K562 (cell line): ENCODE measurements around the gene B4GALT5. TPM values are rescaled to one million over a fixed set of nuclear protein-coding genes. Genes with fewer than 3 reads are reported as not detected.
A peak's percentile ranks its signal among the peaks of the same experiment; 100 is the strongest.

Source experiments
- CC2D1A ChIP-seq: fragments of 450-650 bp; IDR thresholded peaks from 2 replicates; pipeline ENCODE4 v1.6.1; 2017; ENCODE audit warnings: mild to moderate bottlenecking
- DDX20 ChIP-seq: fragments of 450-650 bp; IDR thresholded peaks from 2 replicates; pipeline ENCODE4 v1.6.1; 2016; ENCODE audit warnings: missing genetic modification characterization, low read depth, mild to moderate bottlenecking, missing compliant biosample characterization, moderate library complexity
- FOXA1 ChIP-seq: fragments of 450-650 bp; IDR thresholded peaks from 2 replicates; pipeline ENCODE4 v1.6.1; 2016; ENCODE audit warnings: mild to moderate bottlenecking, borderline replicate concordance
- KLF1 ChIP-seq: fragments of 450-650 bp; IDR thresholded peaks from 2 replicates; pipeline ENCODE4 v1.6.1; 2016; ENCODE audit warnings: missing genetic modification characterization, missing compliant biosample characterization
- NEUROD1 ChIP-seq: fragments of 150-350 bp; IDR thresholded peaks from 2 replicates; pipeline ENCODE4 v1.6.1; 2014; ENCODE audit warnings: borderline replicate concordance, low read length, low read depth; ENCODE audit not compliant: partially characterized antibody
- NFXL1 ChIP-seq: fragments of 450-650 bp; formaldehyde crosslinking; IDR thresholded peaks from 2 replicates; pipeline ENCODE4 v1.4.0; 2021; ENCODE audit warnings: mild to moderate bottlenecking
- SIN3B ChIP-seq: fragments of 450-650 bp; IDR thresholded peaks from 2 replicates; pipeline ENCODE4 v1.6.1; 2017; ENCODE audit warnings: low read depth, mild to moderate bottlenecking, moderate library complexity
- SMAD4 ChIP-seq: fragments of 250-450 bp; sonication (Bioruptor Pico); conservative IDR thresholded peaks from 2 replicates; pipeline ENCODE4 v1.8.0; 2021; ENCODE audit warnings: inconsistent platforms, mild to moderate bottlenecking, moderate library complexity
- SMARCA4 ChIP-seq: fragments of 450-650 bp; IDR thresholded peaks from 2 replicates; pipeline ENCODE4 v1.6.1; 2016
- SUPT5H ChIP-seq: fragments of 450-650 bp; IDR thresholded peaks from 2 replicates; pipeline ENCODE4 v1.6.1; 2016
- TAF9B ChIP-seq: fragments of 450-650 bp; IDR thresholded peaks from 2 replicates; pipeline ENCODE4 v1.6.1; 2018; ENCODE audit warnings: mild to moderate bottlenecking; ENCODE audit not compliant: partially characterized antibody
- ZFPM2 ChIP-seq: fragments of 250-450 bp; sonication (Bioruptor Pico); IDR thresholded peaks from 2 replicates; pipeline ENCODE4 v1.5.1; 2022; ENCODE audit warnings: mild to moderate bottlenecking
- ZNF316 ChIP-seq: fragments of 450-650 bp; IDR thresholded peaks from 2 replicates; pipeline ENCODE4 v1.6.1; 2016
- ZNF431 ChIP-seq: sonication (generic); formaldehyde crosslinking; IDR thresholded peaks from 2 replicates; pipeline ENCODE4 v1.8.0; 2022; ENCODE audit warnings: mild to moderate bottlenecking, missing genetic modification reagents
- ZSCAN29 ChIP-seq: fragments of 450-650 bp; IDR thresholded peaks from 2 replicates; pipeline ENCODE4 v1.6.1; 2017
- polyA plus RNA-seq, 8 experiments: library from polyadenylated mRNA; depleted of rRNA in 4 of 8; stranded (reverse) in 5 of 8; unstranded in 3 of 8; fragments of >200 nt; fragmentation: Nextera tagmentation in 2 of 8; fragmentation: Illumina TruSeq in 1 of 8; extraction: Ambion mirVana in 2 of 8; extraction: Trizol in 1 of 8; gene quantifications; 2 replicates each; pipeline versions ENCODE4 v1.2.1 to v1.2.3, GENCODE V29; 2011 to 2014; ENCODE audit warnings: inconsistent platforms in 1 of 8, missing spikeins in 1 of 8
- total RNA-seq, 7 experiments: library from RNA; depleted of rRNA in 6 of 7; stranded (reverse); fragments of >200 nt in 6 of 7; fragmentation: Illumina TruSeq in 2 of 7; extraction: Trizol in 2 of 7; gene quantifications; 2 replicates each; pipeline versions ENCODE4 v1.2.1 to v1.2.3, GENCODE V29; 2011 to 2021; ENCODE audit warnings: low replicate concordance in 1 of 7
- TF ChIP-seq, protein P1 (sequence below): fragments of 450-650 bp; IDR thresholded peaks from 2 replicates; pipeline ENCODE4 v1.6.1; 2018; ENCODE audit not compliant: partially characterized antibody
- TF ChIP-seq, protein P2 (sequence below): fragments of 250-450 bp; sonication (Bioruptor Pico); IDR thresholded peaks from 2 replicates; pipeline ENCODE4 v1.8.0; 2022; ENCODE audit warnings: inconsistent platforms, mild to moderate bottlenecking, moderate library complexity, borderline replicate concordance
- TF ChIP-seq, protein P3 (sequence below): fragments of 150-350 bp; IDR thresholded peaks from 2 replicates; pipeline ENCODE4 v1.6.1; 2014; ENCODE audit warnings: low read depth, mild to moderate bottlenecking, low read length, borderline replicate concordance
- TF ChIP-seq, protein P4 (sequence below): sonication (generic); formaldehyde crosslinking; IDR thresholded peaks from 2 replicates; pipeline ENCODE4 v1.8.1; 2023; ENCODE audit warnings: mild to moderate bottlenecking, missing genetic modification reagents, moderate library complexity

Gene B4GALT5
- total and polyA plus RNA-seq, 9 of the 15 experiments (the other 6 are each of a cell fraction or from before 2014, with no cell fraction given) = 8.5 to 32.6 (median 23.4) TPM

DNA sequence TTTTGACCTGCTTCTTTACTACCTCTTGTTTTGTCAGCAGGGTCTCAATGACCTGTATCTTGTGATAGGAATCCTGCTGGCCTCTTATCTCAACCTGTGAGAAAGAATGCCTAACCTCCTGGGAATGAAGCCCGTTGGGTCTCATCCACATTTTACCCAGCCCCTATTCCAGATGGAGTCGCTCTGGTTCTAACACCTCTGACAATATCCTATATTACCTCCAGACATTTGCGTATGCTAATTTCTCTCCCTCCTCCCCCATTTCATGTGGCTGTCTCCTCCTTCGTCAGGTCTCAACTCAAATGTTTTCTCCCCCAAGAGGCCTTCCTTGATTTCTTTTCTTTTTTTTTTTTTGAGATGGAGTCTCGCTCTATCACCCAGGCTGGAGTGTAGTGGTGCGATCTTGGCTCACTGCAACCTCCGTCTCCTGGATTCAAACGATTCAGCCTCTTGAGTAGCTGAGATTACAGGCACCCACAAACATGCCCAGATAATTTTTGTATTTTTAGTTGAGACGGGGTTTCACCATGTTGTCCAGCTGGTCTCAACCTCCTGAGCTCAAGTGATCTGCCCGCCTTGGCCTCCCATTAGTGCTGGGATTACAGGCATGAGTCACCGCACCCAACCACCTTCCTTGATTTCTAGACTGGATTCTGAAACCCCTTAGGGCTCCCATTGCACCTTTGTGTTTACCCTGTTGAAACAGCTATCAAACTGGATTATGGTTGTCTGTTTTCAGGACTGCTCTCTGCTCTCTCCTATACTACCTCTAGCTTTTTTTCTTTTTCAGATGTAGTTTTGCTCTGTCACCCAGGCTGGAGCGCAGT, 49.5 kb upstream of the B4GALT5 start (continued):
- TF ChIP-seq ZSCAN29 (no peak), DDX20 (tag) (peak; percentile 95), SMARCA4 (no peak), ZNF316 (peak; percentile 19; the same call in 1 of the 2 replicates), SIN3B (no peak), CC2D1A (no peak), ZNF431 (CRISPR knock-in tag) (no peak), ZFPM2 (no peak), FOXA1 (no peak), SMAD4 (CRISPR knock-in tag) (peak; percentile 97), NFXL1 (CRISPR knock-in tag) (no peak), KLF1 (tag) (no peak), SUPT5H (no peak), TAF9B (no peak), NEUROD1 (no peak)
- TF ChIP-seq, protein P1, sequence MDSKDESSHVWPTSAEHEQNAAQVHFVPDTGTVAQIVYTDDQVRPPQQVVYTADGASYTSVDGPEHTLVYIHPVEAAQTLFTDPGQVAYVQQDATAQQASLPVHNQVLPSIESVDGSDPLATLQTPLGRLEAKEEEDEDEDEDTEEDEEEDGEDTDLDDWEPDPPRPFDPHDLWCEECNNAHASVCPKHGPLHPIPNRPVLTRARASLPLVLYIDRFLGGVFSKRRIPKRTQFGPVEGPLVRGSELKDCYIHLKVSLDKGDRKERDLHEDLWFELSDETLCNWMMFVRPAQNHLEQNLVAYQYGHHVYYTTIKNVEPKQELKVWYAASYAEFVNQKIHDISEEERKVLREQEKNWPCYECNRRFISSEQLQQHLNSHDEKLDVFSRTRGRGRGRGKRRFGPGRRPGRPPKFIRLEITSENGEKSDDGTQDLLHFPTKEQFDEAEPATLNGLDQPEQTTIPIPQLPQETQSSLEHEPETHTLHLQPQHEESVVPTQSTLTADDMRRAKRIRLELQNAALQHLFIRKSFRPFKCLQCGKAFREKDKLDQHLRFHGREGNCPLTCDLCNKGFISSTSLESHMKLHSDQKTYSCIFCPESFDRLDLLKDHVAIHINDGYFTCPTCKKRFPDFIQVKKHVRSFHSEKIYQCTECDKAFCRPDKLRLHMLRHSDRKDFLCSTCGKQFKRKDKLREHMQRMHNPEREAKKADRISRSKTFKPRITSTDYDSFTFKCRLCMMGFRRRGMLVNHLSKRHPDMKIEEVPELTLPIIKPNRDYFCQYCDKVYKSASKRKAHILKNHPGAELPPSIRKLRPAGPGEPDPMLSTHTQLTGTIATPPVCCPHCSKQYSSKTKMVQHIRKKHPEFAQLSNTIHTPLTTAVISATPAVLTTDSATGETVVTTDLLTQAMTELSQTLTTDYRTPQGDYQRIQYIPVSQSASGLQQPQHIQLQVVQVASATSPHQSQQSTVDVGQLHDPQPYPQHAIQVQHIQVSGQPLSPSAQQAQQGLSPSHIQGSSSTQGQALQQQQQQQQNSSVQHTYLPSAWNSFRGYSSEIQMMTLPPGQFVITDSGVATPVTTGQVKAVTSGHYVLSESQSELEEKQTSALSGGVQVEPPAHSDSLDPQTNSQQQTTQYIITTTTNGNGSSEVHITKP = no peak
- TF ChIP-seq, protein P2, sequence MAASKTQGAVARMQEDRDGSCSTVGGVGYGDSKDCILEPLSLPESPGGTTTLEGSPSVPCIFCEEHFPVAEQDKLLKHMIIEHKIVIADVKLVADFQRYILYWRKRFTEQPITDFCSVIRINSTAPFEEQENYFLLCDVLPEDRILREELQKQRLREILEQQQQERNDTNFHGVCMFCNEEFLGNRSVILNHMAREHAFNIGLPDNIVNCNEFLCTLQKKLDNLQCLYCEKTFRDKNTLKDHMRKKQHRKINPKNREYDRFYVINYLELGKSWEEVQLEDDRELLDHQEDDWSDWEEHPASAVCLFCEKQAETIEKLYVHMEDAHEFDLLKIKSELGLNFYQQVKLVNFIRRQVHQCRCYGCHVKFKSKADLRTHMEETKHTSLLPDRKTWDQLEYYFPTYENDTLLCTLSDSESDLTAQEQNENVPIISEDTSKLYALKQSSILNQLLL = no peak
- TF ChIP-seq, protein P3, sequence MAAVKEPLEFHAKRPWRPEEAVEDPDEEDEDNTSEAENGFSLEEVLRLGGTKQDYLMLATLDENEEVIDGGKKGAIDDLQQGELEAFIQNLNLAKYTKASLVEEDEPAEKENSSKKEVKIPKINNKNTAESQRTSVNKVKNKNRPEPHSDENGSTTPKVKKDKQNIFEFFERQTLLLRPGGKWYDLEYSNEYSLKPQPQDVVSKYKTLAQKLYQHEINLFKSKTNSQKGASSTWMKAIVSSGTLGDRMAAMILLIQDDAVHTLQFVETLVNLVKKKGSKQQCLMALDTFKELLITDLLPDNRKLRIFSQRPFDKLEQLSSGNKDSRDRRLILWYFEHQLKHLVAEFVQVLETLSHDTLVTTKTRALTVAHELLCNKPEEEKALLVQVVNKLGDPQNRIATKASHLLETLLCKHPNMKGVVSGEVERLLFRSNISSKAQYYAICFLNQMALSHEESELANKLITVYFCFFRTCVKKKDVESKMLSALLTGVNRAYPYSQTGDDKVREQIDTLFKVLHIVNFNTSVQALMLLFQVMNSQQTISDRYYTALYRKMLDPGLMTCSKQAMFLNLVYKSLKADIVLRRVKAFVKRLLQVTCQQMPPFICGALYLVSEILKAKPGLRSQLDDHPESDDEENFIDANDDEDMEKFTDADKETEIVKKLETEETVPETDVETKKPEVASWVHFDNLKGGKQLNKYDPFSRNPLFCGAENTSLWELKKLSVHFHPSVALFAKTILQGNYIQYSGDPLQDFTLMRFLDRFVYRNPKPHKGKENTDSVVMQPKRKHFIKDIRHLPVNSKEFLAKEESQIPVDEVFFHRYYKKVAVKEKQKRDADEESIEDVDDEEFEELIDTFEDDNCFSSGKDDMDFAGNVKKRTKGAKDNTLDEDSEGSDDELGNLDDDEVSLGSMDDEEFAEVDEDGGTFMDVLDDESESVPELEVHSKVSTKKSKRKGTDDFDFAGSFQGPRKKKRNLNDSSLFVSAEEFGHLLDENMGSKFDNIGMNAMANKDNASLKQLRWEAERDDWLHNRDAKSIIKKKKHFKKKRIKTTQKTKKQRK = no peak
- TF ChIP-seq, protein P4, sequence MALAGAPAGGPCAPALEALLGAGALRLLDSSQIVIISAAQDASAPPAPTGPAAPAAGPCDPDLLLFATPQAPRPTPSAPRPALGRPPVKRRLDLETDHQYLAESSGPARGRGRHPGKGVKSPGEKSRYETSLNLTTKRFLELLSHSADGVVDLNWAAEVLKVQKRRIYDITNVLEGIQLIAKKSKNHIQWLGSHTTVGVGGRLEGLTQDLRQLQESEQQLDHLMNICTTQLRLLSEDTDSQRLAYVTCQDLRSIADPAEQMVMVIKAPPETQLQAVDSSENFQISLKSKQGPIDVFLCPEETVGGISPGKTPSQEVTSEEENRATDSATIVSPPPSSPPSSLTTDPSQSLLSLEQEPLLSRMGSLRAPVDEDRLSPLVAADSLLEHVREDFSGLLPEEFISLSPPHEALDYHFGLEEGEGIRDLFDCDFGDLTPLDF (CRISPR knock-in tag) = no peak
